ENCODE measurements around the gene KRT36.

KRT36 gene

GRCh38 chr17:41489531-41489930 is at the start of gene KRT36:
KRT36 (minus strand) TSS chr17:41489910; CDS start chr17:41489864, 46 bp downstream.
- DNase-seq, result no peak

DNA sequence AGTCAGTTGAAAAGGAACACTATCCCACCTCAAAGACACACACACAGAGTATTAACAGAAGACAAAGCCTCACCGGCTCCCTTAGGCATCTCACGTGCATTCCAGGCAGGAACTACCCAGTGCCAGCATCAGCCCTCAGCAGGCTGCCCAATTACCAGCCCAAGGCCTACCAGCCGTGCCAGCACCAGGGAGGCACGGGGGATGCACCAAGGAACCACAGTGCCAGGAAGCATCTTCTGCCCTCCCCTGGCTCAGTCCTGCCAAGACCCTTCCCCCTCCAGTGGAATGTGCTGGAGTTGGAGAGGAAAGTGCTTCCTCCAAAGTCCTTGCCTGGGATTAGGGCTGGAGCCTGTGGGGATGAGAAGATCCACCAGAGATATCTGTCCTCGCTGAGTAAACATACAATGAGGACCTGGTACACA is 49.4 kb upstream of the KRT36 start:
- no peak for DNase-seq

GRCh38 chr17:41538565-41538991 is 48.9 kb upstream of the KRT36 start:
- peak; percentile 58 for DNase-seq

DNA sequence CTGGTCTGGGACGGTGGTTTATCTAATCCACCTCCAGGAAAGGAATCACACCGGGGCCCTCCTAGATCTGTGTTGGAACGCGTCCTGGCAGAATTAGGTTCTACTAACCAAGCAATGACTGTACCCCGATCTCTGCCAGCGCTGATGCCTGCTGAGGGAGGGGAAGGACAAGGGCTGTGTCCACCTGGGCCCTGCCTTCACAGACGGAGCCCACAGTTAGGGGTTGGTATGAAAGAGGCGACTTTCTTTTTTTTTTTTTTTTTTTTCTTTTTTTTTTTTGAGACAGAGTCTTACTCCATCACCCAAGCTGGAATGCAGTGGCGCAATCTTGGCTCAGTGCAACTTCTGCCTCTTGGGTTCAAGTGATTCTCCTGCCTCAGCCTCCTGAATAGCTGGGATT is 48.3 kb upstream of the KRT36 start:
- DNase-seq, result no peak

GRCh38 chr17:41537614-41537954 is 47.9 kb upstream of the KRT36 start:
- DNase-seq, result no peak

DNA sequence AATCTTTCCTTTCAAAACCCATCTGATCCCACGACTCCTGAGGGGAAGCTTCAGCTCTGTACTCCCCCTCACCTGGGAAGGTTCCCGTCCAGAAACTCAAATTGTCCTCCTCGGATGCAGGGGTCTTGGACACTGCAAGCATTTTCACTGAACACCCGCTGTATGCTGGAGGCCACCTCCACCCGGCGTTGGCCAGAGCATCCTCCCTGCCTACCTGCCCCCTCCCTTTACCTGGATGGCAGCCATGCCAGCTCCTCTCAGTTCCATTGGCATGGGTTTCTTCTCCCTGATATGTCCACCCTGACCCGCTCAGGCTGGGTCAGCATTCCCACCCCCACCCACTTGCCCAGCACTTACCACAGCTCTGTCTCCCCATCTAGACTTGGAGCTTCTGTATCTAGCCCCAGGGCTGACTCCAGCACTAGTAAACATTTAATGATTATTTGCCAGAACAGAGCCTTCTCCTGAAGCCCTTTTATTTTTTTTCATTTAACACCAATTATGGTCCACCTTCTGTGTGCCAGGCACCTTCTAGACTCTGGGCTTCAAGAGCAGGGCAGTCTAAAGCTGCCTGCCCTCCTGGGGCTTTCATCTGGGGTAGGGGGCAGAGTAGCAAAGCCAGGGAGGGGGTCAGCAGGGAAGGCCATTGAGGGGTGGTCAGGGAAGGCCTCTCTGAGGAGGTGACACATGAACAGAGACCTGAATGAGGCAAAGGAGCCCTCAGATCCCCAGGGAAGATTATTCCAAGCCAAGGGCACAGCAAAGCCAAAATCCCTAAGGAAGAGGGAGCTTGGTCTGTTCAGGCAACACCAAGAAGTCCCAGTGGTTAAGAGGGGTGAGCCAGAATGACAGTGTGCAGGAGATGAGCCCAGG is 47.3 kb upstream of the KRT36 start:
- DNase-seq, result no peak

GRCh38 chr17:41535764-41536481 is 46.2 kb upstream of the KRT36 start:
- DNase-seq, result no peak

DNA sequence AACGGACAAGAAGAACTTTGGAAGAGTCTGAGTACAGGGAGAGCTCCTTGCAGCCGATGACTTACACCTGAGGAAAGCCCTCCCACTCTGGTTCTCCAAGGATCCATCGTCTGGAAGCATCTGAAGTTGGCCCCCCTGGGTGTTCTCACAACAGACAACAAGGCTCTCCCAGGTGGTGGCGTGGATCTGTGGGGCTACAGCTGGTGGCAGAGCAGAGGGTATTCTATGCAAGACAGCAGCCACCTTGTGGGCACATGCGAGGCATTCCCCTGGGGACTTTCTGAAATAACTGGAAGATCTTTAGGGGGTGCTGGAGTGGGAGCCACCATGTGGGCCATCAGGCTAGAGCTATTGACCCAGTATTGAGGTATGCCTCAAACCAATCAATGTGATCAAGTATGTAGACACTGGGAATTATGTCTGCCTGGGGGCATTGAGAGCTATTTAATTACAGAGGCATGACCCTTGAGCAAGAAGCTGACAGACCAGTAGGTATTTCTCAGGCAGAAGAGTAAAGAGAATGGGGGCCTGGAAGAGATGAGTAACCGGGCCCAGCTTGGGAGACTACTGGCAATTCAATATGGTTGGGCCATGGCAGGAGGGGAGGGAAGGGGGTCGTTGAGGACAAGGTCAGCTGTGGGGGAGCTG is 45.3 kb upstream of the KRT36 start:
- DNase-seq, result no peak

DNA sequence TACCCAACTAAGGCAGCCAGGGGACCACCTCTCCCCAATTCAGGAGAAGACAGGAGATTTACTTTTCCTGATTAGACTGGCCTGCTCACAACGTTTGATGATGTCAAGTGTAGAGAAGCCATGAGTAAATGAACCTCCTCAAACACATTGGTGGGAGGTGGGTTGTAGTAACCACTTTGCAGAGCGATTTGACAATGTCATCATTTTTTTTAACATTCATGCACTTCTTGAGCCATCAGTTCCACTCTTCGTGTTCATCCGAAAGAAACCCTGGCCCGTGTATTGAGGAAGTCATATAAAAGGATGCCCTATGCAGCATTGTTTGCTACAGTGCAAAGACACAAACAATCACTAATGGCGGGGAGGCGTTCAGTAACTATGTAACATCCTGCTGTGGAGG is 43.9 kb upstream of the KRT36 start:
- DNase-seq, result no peak

DNA sequence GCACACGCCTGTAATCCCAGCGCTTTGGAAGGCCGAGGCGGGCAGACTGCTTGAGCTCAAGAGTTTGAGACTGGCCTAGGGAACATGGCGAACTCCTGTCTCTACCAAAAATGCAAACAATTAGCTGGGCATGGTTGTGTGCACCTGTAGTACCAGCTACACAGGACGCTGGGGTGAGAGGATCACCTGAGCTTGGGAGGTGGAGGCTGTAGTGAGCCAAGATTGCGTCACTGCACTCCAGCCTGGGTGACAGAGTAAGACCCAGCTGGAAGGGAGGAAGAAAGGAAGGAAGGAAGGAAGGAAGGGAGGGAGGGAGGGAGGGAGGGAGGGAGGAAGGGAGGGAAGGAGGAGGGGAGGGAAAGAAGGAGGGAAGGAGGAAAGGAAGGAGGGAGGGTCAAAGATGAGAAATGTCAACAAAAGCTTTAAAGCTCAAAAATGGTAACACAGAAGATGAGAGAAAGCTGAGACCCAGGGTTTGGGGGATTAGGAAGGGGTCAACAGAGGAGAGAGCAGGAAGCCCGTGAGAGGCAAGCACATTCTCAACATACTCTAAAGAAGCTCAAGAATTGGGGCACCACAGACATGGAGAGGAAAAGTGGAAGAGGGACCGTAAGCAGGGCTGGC is 43.3 kb upstream of the KRT36 start:
- DNase-seq, result no peak

GRCh38 chr17:41531993-41532392 is 42.3 kb upstream of the KRT36 start:
- DNase-seq, result no peak

GRCh38 chr17:41530062-41531048 is 40.6 kb upstream of the KRT36 start:
- DNase-seq, result no peak

- peak; percentile 45 for DNase-seq
Measured at GRCh38 chr17:41529491-41529915, 39.8 kb upstream of the KRT36 start.

DNA sequence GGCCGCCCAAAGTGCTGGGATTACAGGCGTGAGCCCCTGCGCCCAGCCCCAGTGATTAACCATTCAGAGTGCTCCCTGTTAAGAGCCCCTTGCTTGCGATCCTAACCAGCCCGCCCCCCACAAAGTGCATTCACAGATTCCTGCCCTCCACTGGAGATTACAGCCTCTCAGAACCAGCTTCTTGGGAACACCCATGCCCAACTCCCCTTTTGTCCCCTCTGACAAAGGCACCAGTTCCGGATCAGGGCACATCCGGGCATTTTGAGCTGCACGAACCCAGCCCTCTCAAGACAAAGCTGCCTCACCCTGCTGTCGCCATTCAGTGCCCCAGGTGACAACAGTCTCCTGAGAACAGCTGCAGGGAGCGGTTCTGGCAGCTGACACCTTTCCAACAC is 39.2 kb upstream of the KRT36 start:
- peak; percentile 51 for DNase-seq

GRCh38 chr17:41527063-41528023 is 37.6 kb upstream of the KRT36 start:
- DNase-seq, result no peak

- DNase-seq, result no peak
Measured at GRCh38 chr17:41524261-41524660, 34.6 kb upstream of the KRT36 start.

- no peak for DNase-seq
Measured at GRCh38 chr17:41523787-41524186, 34.1 kb upstream of the KRT36 start.

GRCh38 chr17:41523225-41523593 is 33.5 kb upstream of the KRT36 start:
- DNase-seq, result no peak

GRCh38 chr17:41522301-41523224 is 32.9 kb upstream of the KRT36 start:
- DNase-seq, result no peak

Data from NCI-H2029 (cell line).